OCI-LY1 (cell line): ENCODE data around the gene ALPK3.

Source experiments
- CTCF ChIP-seq: fragments of 200-600 bp; sonication (generic), shearing (Covaris generic); IDR thresholded peaks from 2 replicates; pipeline ENCODE4 v1.5.1; 2017; ENCODE audit warnings: mild to moderate bottlenecking, antibody characterized with exemption, low read length, moderate library complexity, mixed read lengths
- EZH2 ChIP-seq: fragments of 200-600 bp; sonication (generic), shearing (Covaris generic); IDR thresholded peaks from 2 replicates; pipeline ENCODE4 v1.8.0; 2017; ENCODE audit warnings: borderline replicate concordance, mixed run types, mild to moderate bottlenecking, antibody characterized with exemption, low read length, moderate library complexity, mixed read lengths

- TF ChIP-seq CTCF, result no peak
- TF ChIP-seq EZH2, result no peak
Observed at GRCh38 chr15:84919106-84919667, 102.0 kb downstream of the ALPK3 start.
